H1 (cell line): ENCODE measurements around the gene EMP3. TPM values are rescaled to one million over a fixed set of nuclear protein-coding genes. Genes with fewer than 3 reads are reported as not detected.
A peak's percentile ranks its signal among the peaks of the same experiment; 100 is the strongest.

ENCODE experiments used
- CTCF ChIA-PET: fragments of 300-600 bp; sonication (Branson Sonifier 250); formaldehyde crosslinking; loops from one replicate; lab custom pipeline; 2021; ENCODE audit not compliant: partially characterized antibody; lab: Charles Lee
- POLR2A ChIA-PET: fragments of 300-600 bp; sonication (Branson Sonifier 250); formaldehyde crosslinking; loops from one replicate; lab custom pipeline; 2021; ENCODE audit warnings: inconsistent platforms; ENCODE audit not compliant: partially characterized antibody; lab: Charles Lee
- DNase-seq, 2 experiments: peaks; one replicate each; pipeline versions ENCODE4 v3.0.0 to v3.0.0-alpha.2; 2010 to 2022; ENCODE audit warnings: low spot score in 2 of 2, low read depth in 1 of 2, mixed read lengths in 1 of 2
- FAIRE-seq: peaks from 2 replicates; lab custom pipeline; 2011; peaks lifted over from hg19 to GRCh38; lab: Jason Lieb, UNC
- H2AFZ ChIP-seq: 2 replicates; pipeline ENCODE4 v1.8.1; 2012; ENCODE audit warnings: low read length, inconsistent platforms
- H2AK5ac ChIP-seq: 2 replicates; pipeline ENCODE4 v1.6.1; 2013; ENCODE audit warnings: low read depth, low read length
- H2BK120ac ChIP-seq: replicated peaks from 2 replicates; pipeline ENCODE3; 2013; ENCODE audit warnings: low read depth, low read length, inconsistent platforms
- H2BK12ac ChIP-seq: 2 replicates; pipeline ENCODE4 v1.6.1; 2013; ENCODE audit warnings: low read depth, low read length
- H2BK15ac ChIP-seq: 2 replicates; pipeline ENCODE4 v1.6.1; 2013; ENCODE audit warnings: low read length
- H2BK20ac ChIP-seq: 2 replicates; pipeline ENCODE4 v1.6.1; 2013; ENCODE audit warnings: low read length
- H2BK5ac ChIP-seq: 2 replicates; pipeline ENCODE4 v1.6.1; 2013; ENCODE audit warnings: low read depth, low read length
- H3K14ac ChIP-seq: 2 replicates; pipeline ENCODE4 v1.6.1; 2013; ENCODE audit warnings: inconsistent platforms; ENCODE audit not compliant: insufficient read length
- H3K18ac ChIP-seq: 2 replicates; pipeline ENCODE4 v1.6.1; 2013; ENCODE audit warnings: low read length; ENCODE audit errors: extremely low read depth
- H3K23ac ChIP-seq: 2 replicates; pipeline ENCODE4 v1.6.1; 2013; ENCODE audit warnings: inconsistent platforms; ENCODE audit not compliant: insufficient read length
- H3K23me2 ChIP-seq: 2 replicates; pipeline ENCODE4 v1.6.1; 2013; ENCODE audit warnings: low read depth, low read length
- H3K27ac ChIP-seq: 2 replicates; pipeline ENCODE4 v1.6.1; 2011; ENCODE audit warnings: low read depth, low read length, inconsistent platforms
- H3K27me3 ChIP-seq, 4 experiments: replicated peaks in 1 of 4; 1 replicate in 1 of 4; 2 replicates in 3 of 4; pipeline versions ENCODE4 v1.6.1 to v1.8.1; 2011 to 2013; ENCODE audit warnings: low read length in 3 of 4, mild to moderate bottlenecking in 3 of 4, inconsistent platforms in 2 of 4, mixed read lengths in 2 of 4, moderate library complexity in 1 of 4; ENCODE audit not compliant: control insufficient read depth in 3 of 4, insufficient read depth in 3 of 4; ENCODE audit errors: extremely low read depth in 1 of 4
- H3K36me3 ChIP-seq, 4 experiments: 2 replicates each; pipeline versions ENCODE4 v1.6.1 to v1.8.1; 2011 to 2013; ENCODE audit warnings: mild to moderate bottlenecking in 4 of 4, low read length in 3 of 4, moderate library complexity in 2 of 4, control low read depth in 1 of 4, inconsistent platforms in 1 of 4; ENCODE audit not compliant: insufficient read depth in 4 of 4, control insufficient read depth in 2 of 4
- H3K4ac ChIP-seq: replicated peaks from 2 replicates; pipeline ENCODE3; 2013; ENCODE audit warnings: low read length, low read depth, mixed read lengths, inconsistent platforms; ENCODE audit not compliant: insufficient read length
- H3K4me1 ChIP-seq, 4 experiments: replicated peaks in 1 of 4; 1 replicate in 1 of 4; 2 replicates in 3 of 4; pipeline versions ENCODE4 v1.6.1 to v1.8.1; 2011 to 2013; ENCODE audit warnings: low read length in 3 of 4, inconsistent platforms in 2 of 4, mixed read lengths in 1 of 4; ENCODE audit not compliant: insufficient read depth in 4 of 4, control insufficient read depth in 3 of 4
- H3K4me2 ChIP-seq, 2 experiments: 2 replicates each; pipeline versions ENCODE4 v1.6.1 to v1.8.1; 2011 to 2013; ENCODE audit warnings: low read depth in 2 of 2, low read length in 2 of 2, control low read depth in 1 of 2, inconsistent platforms in 1 of 2, mild to moderate bottlenecking in 1 of 2; ENCODE audit not compliant: insufficient read depth in 1 of 2
- H3K4me3 ChIP-seq, 4 experiments: fragments of 200-600, 300-600 bp in 1 of 4; sonication (generic), shearing (Covaris generic), sonication (Bioruptor Twin) in 1 of 4; 2 replicates each; pipeline versions ENCODE4 v1.5.1 to v1.8.1; 2011 to 2016; ENCODE audit warnings: low read length in 4 of 4, low read depth in 3 of 4, control low read depth in 2 of 4, inconsistent platforms in 2 of 4, mild to moderate bottlenecking in 2 of 4, mixed read lengths in 1 of 4, moderate library complexity in 1 of 4; ENCODE audit not compliant: insufficient read depth in 2 of 4; ENCODE audit errors: extremely low read depth in 1 of 4
- H3K56ac ChIP-seq: replicated peaks from 2 replicates; pipeline ENCODE3; 2013; ENCODE audit warnings: low read depth, mild to moderate bottlenecking, mixed read lengths, low read length, inconsistent platforms; ENCODE audit not compliant: insufficient read length
- H3K79me1 ChIP-seq: 2 replicates; pipeline ENCODE4 v1.6.1; 2013; ENCODE audit warnings: low read depth, low read length, control low read depth
- H3K79me2 ChIP-seq, 2 experiments: 2 replicates each; pipeline versions ENCODE4 v1.6.1 to v1.8.1; 2012 to 2013; ENCODE audit warnings: low read length in 2 of 2, mild to moderate bottlenecking in 2 of 2, inconsistent platforms in 1 of 2; ENCODE audit not compliant: insufficient read depth in 2 of 2, control insufficient read depth in 1 of 2
- H3K9ac ChIP-seq, 4 experiments: replicated peaks in 1 of 4; 1 replicate in 1 of 4; 2 replicates in 3 of 4; pipeline versions ENCODE4 v1.6.1 to v1.8.1; 2011 to 2013; ENCODE audit warnings: low read depth in 3 of 4, low read length in 3 of 4, control low read depth in 2 of 4, mild to moderate bottlenecking in 2 of 4, moderate library complexity in 2 of 4, inconsistent platforms in 1 of 4; ENCODE audit errors: extremely low read depth in 1 of 4
- H3K9me3 ChIP-seq, 2 experiments: 2 replicates each; pipeline versions ENCODE4 v1.6.1 to v1.8.1; 2012 to 2013; ENCODE audit warnings: mild to moderate bottlenecking in 2 of 2, moderate library complexity in 2 of 2, control low read depth in 1 of 2, inconsistent platforms in 1 of 2, low read depth in 1 of 2, low read length in 1 of 2, mixed read lengths in 1 of 2; ENCODE audit not compliant: insufficient read depth in 2 of 2
- H4K20me1 ChIP-seq, 2 experiments: replicated peaks in 1 of 2; 2 replicates each; pipeline versions ENCODE3 to v1.8.1; 2011 to 2013; ENCODE audit warnings: inconsistent platforms in 2 of 2, low read length in 2 of 2, mild to moderate bottlenecking in 1 of 2; ENCODE audit not compliant: insufficient read depth in 2 of 2, control insufficient read depth in 1 of 2
- H4K5ac ChIP-seq: 2 replicates; pipeline ENCODE4 v1.6.1; 2013; ENCODE audit warnings: low read length, low read depth, mixed read lengths, inconsistent platforms; ENCODE audit not compliant: insufficient read length
- H4K8ac ChIP-seq: 2 replicates; pipeline ENCODE4 v1.8.0; 2013; ENCODE audit warnings: mild to moderate bottlenecking, moderate library complexity, low read length, inconsistent platforms; ENCODE audit not compliant: insufficient read depth; ENCODE audit errors: extremely low read depth
- H4K91ac ChIP-seq: replicated peaks from 2 replicates; pipeline ENCODE3; 2013; ENCODE audit warnings: low read length, mixed read lengths, inconsistent platforms; ENCODE audit not compliant: insufficient read length
- BRCA1 ChIP-seq: IDR thresholded peaks from 2 replicates; pipeline ENCODE4 v1.6.1; 2012; ENCODE audit warnings: low read depth, low read length, improper control_type of control experiment
- MAFK ChIP-seq: IDR thresholded peaks from 2 replicates; pipeline ENCODE4 v1.6.1; 2012; ENCODE audit warnings: low read depth, mild to moderate bottlenecking, improper control_type of control experiment, low read length
- WGBS, 2 experiments: shearing (Covaris generic) in 1 of 2; methylation state at CpG; one replicate each; pipeline versions ENCODE4 v1.1.6 to v1.1.7; 2013 to 2015; ENCODE audit warnings: low lambda C conversion rate in 2 of 2, mixed read lengths in 2 of 2, inconsistent platforms in 1 of 2, low coverage in 1 of 2, missing lambda C conversion rate in 1 of 2; ENCODE audit not compliant: insufficient replicate concordance in 2 of 2, insufficient coverage in 1 of 2, insufficient read length in 1 of 2; ENCODE audit errors: extremely low coverage in 1 of 2, missing lambda C conversion rate in 1 of 2; 5-methylcytosine and 5-hydroxymethylcytosine counted together
- polyA plus RNA-seq, 7 experiments: library from polyadenylated mRNA; depleted of rRNA in 3 of 7; stranded (reverse) in 5 of 7; unstranded in 2 of 7; fragments of >200 nt in 5 of 7; fragments of 200-250 nt in 2 of 7; gene quantifications; 1 replicate in 5 of 7; 2 replicates in 1 of 7; 4 replicates in 1 of 7; pipeline versions ENCODE4 v1.2.1 to v1.2.3, GENCODE V29; 2011 to 2013; ENCODE audit warnings: missing spikeins in 2 of 7, mixed read lengths in 2 of 7
- total RNA-seq: library from RNA; stranded (reverse); fragmentation: NEBNext Ultra II Directional; extraction: Animal tissue kit (Norgen Biotek cat#: 25700); gene quantifications from 2 replicates; pipeline ENCODE4 v1.2.1, GENCODE V29; 2021

EMP3 gene
- total and polyA plus RNA-seq, 2 of the 8 experiments (the other 6 are each of a cell fraction or from before 2014, with no cell fraction given), result 18.4 to 87.8 TPM

- no peak for DNase-seq
- no peak overlapping the region for H3K27ac ChIP-seq
- no peak overlapping the region for H4K5ac ChIP-seq
- no peak overlapping the region for H4K91ac ChIP-seq
- H2BK20ac ChIP-seq, result no peak overlapping the region; the same call in 1 of the 2 replicates
- no peak overlapping the region; the same call in 1 of the 2 replicates for H3K18ac ChIP-seq
- H3K27me3 ChIP-seq, result peaks cover 0 to 4% (median 2%) of the 10 kb centered on the region in 4 experiments; a peak in 1 of 7 replicates
- FAIRE-seq, result no peak
- H3K4me3 ChIP-seq, result no peak overlapping the region
- H3K56ac ChIP-seq, result no peak overlapping the region
- no peak overlapping the region for H3K14ac ChIP-seq
- H2BK5ac ChIP-seq, result 0 out of 2 replicates have a peak overlapping the region, but pooled peaks have one; percentile 24
- no peaks in the 10 kb centered on the region for H3K36me3 ChIP-seq
- H3K4ac ChIP-seq, result no peak overlapping the region
- no peak overlapping the region for H3K4me2 ChIP-seq
- H3K9ac ChIP-seq, result no peak overlapping the region; a peak in 1 of 7 replicates
- H4K20me1 ChIP-seq, result no peaks in the 10 kb centered on the region
- H3K9me3 ChIP-seq, result no peaks in the 10 kb centered on the region
- no peak overlapping the region for H3K23ac ChIP-seq
- H2AFZ ChIP-seq, result no peak overlapping the region
- ChIA-PET CTCF (interaction anchor here (0.6 to 5.0 kb wide), 15 partner anchors 10 to 171 kb away, joined by 3 to 60 read pairs (median 5); partner anchors contain the start of genes GRIN2D and KDELR1), POLR2A (interaction anchor here (0.5 to 8.1 kb wide), 5 partner anchors 16 to 29 kb away, joined by 3 to 35 read pairs (median 4); no protein-coding TSS in a partner anchor)
- no peak overlapping the region for H2BK12ac ChIP-seq
- H4K8ac ChIP-seq, result peak overlapping the region; percentile 15; the same call in 1 of the 2 replicates
- H3K4me1 ChIP-seq, result peaks cover 0 to 17% (median 8%) of the 10 kb centered on the region in 4 experiments; a peak in 5 of 7 replicates
- 91% methylated on average over 21 of the region's 21 CpGs; no CpG with 5 or more reads in 1 of the 2 experiments for WGBS, 2 experiments
- no peak overlapping the region for H2BK15ac ChIP-seq
- no peaks in the 10 kb centered on the region for H3K79me1 ChIP-seq
- peaks cover 8% of the 10 kb centered on the region; the same call in 1 of the 2 replicates for H3K23me2 ChIP-seq
- no peaks in the 10 kb centered on the region for H3K79me2 ChIP-seq
- H2AK5ac ChIP-seq, result no peak overlapping the region
- H2BK120ac ChIP-seq, result no peak overlapping the region
- no peak for TF ChIP-seq BRCA1
- no peak for TF ChIP-seq MAFK
Measured at GRCh38 chr19:48318286-48318987, 6.9 kb upstream of the EMP3 start.
